ENCODE results near the gene RALGAPA2.

The RALGAPA2 gene

DNA sequence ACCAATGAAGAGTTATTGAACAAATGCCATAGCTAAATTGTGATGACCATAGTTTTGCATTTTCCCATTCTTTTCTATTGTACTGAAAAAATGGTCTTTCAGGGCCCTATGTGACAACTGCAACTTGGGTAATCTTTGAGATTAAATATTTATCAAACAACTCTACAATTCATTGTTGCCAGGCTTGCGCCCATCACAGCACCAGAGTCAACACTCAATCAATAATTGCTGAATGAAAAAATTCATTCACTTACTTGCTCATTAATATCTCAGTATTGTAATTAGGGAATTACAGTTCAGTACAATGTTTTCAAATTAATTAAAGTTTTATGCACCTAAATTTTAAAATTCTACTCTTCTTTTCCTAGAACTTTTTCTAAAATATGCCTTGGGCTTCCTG, 7.7 kb upstream of the RALGAPA2 start:
- no peak for DNase-seq

DNA sequence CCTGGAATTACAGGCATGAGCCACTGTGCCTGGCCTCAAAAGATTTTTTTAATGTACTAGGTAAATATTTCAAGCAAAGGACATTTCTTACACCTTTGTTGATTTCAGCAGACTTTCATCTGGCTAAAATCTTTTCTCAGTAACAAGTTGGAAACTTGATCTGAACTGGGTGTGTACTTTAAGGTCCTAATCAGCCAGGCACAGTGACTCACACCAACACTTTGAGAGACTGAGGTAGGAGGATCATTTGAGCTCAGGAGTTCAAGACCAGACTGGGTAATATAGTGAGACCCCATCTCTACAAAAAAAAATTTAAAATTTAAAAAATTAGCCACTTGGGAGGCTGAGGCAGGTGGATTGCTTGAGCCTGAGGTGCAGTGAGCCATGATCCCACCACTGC, 7.0 kb upstream of the RALGAPA2 start:
- no peak for DNase-seq

DNA sequence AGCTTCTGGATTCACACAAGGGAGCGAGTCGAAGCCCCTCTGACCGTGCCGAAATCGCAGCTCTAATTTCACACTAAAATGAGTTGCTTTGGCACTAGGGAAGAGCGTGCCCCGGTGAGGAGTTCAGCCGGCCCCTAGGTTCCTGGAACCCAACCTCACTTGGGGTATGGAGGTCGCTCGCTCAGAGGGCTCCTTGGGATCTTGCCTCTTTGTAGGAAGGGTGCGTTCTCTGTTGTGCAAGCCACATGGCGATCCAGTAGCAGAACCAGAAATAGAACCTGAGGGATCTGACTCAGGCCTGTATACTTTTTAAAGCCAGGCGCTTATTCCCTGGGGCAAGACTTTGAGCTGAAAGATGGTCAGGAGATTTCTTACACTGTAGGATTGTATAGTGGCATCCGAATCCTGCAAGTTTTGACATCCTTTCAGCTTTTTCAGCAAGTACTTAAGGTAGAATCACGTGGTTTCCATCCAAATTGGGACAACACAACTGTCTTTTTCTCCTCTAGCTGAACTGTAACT, 861 bp upstream of the RALGAPA2 start:
- DNase-seq: no peak

DNA sequence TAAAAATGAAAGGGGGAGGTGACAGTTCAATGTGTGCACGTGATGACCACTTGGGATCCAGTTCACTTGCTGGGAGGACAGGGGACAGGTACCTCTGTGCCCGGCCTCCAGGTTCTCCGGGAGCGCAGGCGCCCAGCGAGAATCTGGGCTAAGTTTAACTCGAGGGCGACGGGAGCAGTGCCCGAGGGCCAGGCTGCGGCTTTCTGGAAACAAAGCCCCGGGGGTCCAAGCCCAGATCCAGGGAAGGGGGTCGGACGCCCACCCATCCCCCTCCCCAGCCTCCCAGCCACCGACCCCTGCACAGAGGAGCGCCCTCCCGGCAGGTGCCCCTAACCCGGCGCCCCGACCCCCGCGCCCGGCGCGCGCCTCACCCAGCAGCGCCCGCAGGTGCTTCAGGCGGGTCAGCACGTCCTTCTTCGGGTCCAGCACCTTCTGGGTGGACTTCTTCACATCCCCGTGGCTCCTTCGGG, 405 bp downstream of the RALGAPA2 start:
- no peak for DNase-seq

DNA sequence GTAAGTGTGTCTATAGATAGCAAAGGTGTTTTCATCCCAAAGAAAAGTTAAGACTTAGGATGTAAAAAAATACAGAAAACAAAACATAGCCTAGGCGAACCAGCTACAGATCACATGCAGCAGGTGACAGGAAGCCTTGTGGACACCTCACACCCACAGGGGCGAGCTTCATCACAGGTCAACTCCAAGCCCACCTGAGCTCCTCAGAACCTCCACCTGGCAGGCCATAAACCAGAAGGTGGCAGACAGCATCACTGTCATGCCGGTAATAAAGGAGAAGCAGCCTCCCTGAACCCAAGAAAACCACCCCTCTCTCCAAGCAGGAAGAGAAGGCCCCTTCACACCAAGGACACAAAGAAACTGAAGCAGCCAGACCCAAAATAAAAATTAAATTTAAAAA, 1.0 kb downstream of the RALGAPA2 start:
- DNase-seq: no peak

DNA sequence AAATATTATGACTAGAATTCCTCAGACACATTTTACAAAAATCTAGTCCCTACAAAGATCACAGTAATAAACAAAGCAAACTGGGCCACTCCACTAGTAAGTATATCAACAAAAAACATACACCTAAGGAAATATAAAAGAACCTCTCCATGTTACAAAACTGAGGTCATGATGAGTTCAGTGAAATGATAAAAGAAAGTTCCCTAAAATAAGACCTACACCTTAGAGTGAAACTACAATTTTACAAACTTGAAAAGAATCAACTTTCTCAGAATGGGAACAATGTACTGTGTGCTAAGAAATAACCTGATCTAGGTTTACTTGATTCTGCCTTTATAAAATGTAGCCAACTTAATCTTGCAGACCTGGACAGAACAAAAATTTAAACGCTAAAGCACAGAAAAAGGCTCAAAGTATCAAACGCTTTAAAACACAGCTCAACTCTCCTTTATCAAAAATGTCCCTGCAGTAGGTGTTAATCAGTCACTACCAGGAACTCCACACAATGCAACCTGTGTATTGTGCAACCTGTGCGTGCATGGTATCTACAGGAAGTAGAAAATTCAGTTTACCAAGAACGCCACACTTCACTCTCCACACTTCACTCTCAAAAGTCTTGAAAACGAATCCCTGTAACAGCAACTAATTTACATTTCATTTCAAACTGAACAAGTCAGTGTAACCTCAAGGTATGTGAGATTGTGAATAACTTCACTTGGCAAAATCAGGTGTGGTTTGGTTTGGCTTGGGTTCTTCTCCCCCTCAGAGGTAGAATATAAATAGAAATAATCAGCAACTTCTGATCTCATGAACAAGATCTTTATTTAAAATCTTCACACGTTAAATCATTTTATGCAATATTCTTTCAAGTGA, 1.8 kb downstream of the RALGAPA2 start:
- DNase-seq: no peak

DNA sequence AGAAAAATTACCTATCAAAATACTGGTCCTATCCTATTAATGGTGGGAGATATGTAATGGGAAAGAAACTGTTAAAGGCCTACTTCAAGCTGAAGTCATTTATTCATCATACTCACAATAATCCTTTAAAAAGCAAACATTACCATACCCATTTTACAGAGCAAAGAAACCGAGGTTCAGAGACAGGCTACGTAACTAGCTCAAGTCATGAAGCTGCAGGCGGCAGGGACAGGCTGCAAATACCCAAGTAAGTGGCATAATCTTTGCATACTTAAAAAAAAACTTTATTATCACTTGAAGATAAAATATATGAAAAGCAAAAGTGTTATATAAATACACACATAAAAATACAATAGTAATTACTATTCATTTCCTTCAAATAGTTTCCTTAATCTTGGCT, 2.6 kb downstream of the RALGAPA2 start:
- no peak for DNase-seq

DNA sequence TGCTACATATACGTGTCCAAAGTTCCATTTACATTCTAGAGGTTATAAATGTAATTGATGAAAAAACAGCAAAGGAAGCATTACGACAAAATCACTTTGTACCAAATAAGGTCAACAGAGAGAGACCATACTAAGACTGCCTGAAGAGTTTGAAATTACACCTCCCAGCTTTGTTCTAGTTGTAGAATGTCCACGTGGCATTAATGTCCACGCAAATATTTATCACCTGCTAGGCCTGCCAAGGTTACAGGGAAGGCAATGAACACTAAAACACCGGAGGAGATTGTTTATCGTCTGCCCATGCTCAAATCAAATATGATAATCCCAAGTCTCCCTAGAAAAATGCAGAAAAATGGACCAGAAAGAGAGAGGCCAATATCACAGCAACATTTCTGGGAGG, 6.2 kb downstream of the RALGAPA2 start:
- DNase-seq: no peak

DNA sequence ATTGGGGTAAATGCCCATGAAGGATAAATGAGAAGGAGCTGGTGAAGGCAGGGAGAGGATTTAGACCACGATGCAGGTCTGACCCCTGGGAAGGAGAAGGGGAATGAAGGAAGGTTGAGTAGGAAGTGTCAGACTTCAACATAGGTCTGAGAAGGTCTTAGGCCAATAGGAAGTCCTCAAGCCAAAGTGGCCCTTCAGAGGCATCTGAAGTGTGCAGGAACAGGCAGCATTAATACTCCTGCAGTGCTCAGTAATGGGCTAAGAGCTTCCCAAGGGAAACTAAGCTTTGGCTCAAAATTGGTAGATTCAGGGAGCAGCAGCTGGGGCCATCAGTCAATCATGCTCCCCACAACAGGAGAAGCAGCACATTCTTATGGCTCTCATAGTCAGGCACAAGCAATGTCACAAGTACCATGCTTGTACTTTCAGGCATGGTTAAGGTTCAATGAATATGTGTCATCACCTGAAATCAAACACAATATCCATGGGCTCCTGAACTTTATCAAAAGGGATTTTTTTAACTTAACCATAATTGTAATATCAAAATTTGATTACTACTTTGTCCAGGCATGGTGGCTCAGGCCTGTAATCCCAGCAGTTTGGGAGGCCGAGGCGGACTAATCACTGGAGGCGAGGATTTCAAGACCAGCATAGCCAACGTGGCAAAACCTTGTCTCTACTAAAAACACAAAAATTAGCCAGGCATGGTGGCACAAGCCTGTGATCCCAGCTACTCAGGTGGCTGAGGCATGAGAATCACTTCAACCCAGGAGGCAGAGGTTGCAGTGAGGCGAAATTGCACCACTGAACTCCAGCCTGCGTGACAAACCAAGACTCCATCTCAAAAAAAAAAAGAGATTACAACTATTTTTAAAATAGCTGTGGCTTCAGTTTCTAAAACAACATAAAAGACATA, 9.9 kb downstream of the RALGAPA2 start:
- DNase-seq: no peak

DNA sequence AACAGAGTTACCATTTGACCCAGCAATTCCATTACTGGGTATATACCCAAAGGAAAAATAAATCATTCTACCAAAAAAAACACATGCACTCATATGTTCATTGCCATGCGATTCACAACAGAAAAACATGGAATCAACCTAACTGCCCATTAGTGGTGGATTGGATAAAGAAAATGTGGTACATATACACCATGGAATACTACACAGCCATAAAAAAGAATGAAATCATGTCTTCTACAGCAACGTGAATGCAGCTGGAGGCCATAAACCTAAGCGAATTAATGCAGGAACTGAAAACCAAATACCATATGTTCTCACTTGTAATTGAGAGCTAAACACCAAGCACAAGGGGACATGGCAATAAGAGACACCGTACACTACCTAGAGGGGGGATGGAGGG, 12.5 kb downstream of the RALGAPA2 start:
- DNase-seq: no peak

DNA sequence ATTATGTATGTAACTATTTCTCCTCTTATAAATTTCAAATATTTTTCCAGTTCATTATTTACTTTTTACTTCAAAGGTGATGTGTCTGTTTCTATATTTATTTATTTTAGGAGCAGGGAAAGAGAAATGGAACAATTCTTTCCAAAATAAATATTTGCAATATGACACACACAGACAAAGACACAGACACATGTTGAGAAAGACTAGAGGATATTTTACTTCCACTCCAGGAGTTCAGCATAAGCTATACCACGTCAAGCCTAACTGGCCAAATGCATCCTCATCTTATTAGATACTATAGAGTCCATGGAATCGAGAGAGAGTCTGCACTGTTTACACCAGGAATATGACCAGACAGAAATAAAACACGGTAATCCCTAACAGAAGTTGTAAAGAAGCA, 13.3 kb downstream of the RALGAPA2 start:
- no peak for DNase-seq

DNA sequence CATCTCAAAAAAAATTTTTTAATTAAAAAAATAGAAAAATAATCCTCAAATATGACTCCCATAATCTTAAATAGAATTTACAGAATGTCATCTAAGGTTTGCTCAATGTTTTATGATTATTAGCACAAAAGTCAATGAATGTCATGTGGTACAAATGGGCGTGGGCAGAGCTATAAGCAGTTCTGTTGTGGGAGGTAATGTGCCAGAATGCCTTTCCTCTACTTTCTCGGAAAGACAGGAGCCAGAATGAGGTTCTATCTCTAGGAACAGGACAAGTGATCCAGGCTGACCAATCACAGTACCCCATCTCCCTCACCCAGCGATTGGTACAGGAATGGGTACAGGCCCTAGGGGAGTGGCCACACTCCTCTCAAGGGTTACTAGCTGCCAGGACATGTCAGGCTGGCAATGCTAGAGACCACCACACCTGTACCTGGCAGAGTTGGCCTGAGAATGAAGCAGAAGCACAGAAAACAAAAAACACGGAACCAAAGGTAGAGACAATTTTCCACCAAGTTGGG, 15.1 kb downstream of the RALGAPA2 start:
- no peak for DNase-seq

DNA sequence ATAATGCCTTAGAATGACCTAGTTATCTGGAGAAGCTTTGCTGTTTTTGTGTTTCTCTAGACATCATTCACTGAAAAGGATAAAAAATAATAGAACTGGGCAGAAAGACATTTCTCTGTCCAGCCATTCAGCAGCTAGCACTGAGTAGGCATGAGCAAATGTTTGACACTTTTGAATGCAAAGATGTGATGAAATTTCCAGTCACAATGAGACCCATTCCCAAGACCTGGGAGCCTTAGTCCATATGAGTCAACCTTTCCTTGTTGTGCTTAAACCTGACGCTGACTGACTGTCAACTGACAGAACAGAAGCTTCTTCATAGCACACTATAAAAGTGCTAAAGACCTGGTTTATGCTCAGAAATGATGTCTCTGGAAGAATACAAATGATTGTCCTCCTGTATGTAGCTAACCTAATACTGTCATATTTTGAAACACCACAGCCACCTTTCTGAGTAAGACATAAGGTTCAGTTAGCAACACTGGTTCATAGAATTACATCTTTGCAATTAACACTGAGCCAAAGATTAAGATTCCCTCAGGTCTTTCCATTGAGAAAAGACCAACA, 17.1 kb downstream of the RALGAPA2 start:
- DNase-seq: no peak

DNA sequence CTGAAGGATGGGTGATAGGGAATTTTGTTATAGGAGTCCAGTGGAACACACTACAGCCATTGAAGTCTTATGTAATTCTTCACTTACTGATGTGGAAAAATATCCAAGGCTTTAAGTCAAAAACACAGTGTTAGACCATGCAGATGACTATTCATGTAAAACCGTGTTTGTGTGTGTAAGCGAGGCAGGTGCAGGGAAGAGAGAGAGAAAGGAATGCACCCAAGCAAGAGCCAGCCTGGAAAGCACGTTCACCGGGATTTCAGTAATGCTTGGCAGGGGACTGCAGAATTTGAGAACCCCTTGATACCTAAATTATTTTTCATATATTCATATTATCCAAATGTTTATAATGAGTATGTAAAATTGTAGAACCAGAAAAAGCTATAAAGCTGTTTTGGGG, 17.9 kb downstream of the RALGAPA2 start:
- no peak for DNase-seq

DNA sequence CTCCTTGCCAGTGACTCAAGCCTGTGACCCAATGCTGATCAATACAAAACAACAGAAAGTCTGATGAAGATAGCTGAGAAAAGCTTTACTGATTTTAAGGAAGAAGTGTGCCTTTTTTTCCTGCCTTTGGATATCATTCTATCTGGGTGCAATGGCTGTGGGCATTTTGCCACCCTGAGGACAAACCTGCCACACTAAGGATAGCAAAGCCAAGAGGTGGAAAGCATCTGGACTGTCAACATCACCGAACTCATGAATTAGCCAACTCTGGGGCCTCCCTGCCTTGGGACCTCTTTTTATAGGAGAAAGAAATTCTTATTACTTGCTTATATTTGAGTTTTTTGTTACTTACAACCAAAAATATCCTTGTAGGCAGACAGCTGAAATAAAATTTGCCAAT, 19.9 kb downstream of the RALGAPA2 start:
- DNase-seq: no peak

DNA sequence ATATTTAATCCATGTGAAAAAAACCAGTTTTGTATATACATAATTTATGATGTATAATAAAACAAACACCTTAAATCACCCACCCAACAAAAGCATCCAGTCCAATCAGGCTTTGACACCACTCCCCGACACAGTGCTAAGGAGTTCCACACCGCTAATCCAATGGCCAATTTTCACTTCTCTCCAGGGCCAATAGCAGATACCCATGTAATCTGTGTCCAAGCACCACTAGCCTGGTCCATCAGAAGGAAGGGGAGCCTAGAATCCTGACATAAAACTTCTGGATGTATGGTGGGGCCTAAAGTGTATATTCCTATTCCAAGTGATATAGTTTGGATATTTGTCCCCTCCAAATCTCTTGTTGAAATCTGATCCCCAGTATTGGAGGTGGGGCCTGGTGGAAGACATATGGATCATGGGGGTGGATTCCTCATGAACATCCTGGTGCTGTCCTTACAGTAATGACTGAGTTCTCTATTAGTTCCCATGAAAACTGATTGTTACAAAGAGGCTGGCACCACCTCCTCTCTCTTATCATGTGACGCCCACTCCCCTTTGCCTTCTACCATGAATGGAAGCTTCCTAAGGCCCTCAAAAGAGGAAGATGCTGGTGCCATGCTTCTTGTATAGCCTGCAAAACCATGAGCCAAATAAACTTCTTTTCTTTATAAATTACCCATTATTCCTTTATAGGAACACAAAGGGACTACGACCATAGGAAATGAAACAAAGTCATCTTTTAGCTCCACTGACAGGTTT, 20.8 kb downstream of the RALGAPA2 start:
- DNase-seq: no peak

DNA sequence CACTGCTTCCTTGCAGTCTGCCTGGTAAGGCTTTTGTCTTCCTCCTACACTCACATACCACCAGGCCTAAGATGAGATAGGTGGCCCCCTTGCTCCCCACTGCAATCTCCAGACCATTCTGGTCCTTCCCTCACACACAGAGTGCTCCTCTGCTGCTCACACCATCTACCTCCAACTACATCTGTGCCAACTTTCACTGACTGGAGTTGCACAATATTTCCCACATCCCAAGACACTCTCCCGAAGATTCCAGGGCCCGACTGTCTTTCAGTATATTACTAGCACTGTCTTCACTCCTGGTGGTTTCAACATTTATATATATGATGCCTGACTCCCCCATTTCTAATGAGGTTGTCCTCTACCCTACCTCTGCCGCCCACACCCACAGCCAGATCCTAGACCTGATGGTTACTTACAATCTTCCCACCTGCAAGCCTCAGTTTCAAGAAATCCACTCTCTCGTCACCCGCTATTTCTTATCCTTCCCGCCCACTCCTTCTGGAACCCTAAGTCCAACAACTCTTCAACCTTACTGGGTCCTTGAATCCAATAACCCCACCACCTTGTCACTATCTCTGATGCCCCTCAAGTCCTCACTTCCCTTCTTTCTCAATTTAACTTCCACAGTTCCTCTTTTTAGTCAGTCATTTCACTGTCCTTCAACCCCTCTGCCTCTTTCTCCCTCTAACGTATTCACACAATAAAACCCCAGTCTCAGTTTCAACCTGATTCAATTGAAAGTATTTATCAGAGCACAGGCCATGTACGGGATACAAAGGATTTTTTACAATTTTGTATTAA, 21.6 kb downstream of the RALGAPA2 start:
- DNase-seq: peak; percentile 32

DNA sequence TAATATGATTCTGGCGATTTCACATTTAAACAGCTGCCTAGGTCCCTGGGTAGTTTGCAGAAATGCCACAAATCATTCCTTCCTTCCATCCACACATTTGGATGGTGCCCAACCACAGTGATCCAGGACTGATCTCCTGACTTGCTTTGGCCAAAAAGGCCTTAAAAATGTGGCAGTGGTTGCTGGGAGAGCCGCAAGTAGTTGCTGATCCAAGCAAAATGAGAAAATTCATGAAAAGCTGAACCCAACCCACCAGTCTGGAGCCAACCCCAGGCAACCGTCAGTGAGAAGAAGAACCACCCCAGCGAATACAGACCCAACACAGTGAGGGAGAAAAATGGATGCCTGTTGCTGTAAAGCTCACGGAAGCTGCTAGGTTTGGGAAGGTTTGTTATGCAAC, 25.1 kb downstream of the RALGAPA2 start:
- no peak for DNase-seq

DNA sequence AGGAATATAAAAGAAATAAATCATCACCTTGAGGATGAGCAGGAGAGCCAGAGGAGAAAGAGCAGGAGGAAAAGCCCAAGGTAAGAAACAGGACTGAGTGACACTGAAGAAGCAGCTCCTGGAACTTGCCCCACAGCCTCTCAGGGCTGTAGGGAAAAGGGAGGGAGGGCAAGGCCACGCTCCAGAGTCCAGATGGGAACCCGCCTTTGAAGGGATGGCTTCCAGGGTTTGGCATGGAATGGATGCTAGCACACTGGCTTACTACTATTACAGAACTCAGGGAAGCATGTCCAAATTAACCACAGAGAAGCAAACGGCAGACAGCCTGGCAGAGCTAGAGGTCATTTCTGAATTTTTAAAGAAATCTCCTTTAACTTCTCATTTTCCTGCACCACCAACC, 26.8 kb downstream of the RALGAPA2 start:
- DNase-seq: no peak

DNA sequence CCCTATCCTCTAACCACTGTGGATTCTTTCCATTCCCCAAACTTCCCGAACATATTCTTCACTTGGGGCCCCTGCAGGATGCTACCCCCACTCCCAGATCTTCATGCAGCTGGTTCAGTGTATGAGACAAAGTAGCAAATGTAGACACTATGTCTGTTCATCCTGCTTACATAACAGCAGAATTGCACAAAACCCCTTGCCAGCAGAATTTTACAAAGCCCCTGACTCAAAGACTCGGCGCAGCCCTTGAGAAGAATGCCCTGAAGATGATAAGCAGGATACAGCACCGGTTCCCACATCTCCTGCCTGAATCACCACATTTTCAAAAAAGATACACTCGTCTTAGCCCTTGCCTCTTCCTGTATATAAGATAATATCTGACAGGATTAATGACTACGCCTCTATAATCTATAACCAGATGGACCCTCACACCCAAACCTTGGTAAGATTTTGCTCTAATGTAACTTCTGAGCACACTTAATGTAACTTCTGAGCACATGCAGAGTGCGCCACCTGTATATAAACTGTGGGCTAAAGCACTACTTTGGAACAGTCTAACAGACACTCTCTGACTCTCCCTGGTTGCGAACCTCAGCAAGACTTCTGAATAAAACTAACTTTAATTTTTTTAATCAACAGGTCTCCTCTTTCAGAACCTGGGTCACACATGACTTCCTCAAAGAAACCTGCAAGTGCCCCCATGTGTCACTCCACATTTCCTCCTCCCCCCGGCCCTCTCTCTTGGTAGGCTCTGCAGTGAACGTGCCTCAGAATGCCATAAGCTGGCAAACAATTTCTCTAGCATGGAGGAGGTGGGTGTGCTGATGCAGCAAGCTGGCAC, 28.7 kb downstream of the RALGAPA2 start:
- DNase-seq: no peak

Measured in suppressor macrophage treated with lipopolysaccharide for 4 hours (primary cell).